NCI-H774 (cell line): ENCODE data around the gene AHCY.
"Not testable (repeated sequence)": the region's sequence is repeated elsewhere in the genome, so short reads cannot be mapped to it uniquely, and the experiment has no call there.

Experiments used
- DNase-seq: peaks from one replicate; lab custom pipeline; 2025; lab: John Stamatoyannopoulos, UW

The AHCY gene

DNA sequence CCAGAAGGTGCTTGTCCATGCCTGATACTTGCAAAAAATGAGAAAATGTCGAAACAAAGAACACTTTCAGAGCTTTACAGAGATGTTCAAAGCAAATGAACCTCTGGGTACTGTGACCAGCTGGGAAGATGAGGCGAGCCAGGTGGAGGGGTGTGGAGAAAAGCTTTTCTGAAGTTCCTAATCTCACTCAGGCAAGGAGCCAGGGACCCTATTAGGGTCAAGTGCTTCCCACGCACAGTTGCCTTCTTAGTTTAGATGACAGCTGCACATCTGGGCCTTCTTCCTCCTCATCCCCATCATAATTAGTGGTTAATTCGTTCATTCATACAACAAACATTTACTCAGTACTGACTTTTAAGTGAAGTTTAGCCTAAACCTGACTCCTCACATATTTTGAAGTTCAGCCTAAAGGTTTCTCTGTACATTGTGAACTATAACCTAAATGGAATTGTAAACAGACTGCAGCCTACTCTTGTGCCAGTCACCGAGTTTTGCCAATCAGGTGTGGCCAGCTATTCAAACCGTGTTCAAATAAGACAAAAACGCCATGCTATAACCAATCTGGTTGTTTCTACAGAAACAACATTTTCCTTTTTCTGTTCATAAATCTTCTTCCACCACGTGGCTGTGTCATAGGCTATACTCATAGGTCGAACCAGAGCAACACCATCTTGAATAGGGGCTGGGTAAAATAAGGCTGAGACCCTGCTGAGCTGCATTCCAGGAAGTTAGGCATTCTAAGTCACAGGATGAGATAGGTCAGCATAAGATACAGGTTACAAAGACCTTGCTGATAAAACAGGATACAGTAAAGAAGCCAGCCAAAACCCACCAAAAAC, 19.3 kb upstream of the AHCY start:
- no peak for DNase-seq

DNA sequence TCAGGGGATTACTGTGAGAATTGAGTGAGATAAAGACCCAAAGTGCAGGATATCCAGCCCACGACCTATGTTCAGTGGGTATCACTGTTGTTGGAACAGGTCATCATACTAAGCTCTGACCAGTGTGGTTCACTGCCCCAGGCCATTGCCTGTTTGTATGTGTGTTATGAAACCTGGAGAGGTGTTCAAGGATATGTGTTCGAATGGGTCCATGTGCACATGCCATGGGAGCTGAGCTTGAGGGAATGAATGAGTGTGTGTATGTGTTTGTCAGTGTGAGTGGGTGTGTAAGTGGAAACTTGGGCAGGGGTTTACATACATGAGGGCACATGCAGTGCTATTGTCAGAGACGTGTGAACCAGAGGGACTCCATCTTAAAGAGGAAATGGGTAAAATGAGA, 17.7 kb upstream of the AHCY start:
- no peak for DNase-seq

DNA sequence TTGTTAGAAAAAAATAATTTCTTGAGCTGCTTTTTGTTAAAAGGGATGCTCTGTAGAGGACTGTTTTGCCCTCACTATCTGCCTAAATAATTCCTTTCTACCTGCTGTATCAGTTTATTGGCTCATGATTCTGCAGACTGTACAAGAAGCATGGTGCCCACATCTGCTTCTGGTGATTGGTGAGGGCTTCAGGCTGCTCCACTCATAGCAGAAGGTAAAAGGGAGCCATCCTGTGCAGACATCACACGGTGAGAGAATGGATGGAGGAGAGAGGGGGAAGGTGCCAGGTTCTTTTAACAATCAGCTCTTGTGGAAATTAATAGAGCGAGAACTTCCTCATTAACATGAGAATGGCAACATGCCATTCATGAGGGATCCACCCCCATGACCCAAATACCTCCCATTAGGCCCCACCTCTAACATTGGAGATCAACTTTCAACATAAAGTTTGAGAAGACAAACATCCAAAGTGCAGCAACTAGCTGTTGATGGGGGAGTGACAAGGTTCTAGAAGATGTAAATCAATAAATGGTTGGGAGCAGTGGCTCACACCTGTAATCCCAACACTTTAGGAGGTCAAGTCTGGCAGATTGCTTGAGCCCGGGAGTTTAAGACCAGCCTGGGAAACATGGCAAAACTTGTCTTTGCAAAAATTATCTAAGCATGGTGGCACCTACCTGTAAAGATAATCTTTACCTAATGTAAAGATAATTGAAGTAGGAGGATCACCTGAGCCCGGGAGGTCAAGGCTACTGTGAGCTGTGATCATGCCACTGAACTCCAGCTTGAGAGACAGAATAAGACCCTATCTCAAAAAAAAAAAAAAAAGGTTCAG, 15.7 kb upstream of the AHCY start:
- DNase-seq, result no peak

DNA sequence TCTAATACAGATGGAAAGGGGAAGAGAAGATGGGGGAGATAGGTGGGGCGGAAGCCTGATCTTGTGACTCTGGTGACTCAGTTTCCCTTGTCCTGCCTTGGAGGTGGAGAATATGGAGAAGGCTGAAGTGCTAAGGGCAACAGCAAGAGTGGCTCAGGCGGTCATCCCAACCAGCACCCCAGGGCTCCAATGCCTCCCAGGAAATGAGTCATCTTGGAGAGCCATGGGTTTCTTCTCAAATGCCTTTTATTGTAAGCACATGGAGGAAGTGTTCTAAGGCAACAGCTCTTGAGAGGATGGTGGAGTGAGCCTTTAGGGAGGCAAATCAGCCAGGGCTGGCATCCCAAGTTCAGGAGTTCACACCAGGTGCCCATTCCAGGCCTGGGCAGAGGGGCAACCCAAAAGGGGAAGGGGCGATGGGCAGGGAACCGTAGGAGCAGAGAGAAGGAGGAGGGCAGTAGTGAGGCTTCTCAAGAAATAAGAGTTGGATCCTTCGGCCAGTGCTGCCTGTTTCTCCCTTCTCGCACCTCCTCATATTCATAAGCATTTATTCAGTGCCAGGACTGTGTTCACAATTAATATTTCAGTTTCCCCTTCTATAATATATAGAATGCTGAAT, 13.2 kb upstream of the AHCY start:
- no peak for DNase-seq

DNA sequence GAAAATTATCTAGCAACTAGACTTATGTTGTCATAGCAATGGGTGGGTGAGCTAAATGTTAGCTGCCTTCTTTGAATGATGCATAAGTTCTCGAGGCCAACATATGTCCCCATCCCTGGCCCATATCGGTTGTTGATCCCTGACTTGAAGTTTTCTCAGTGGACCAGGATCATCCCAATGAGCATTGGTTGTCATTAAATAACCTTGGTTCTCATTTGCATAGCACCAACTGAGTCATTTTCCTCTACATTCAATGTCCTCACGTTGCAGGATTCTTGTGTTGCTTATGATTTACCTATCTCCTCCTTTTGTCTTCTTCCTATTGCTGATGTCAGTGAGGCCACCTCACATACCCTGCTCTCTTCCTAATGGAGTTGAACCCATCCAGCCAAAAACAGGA, 12.1 kb upstream of the AHCY start:
- DNase-seq, result no peak

DNA sequence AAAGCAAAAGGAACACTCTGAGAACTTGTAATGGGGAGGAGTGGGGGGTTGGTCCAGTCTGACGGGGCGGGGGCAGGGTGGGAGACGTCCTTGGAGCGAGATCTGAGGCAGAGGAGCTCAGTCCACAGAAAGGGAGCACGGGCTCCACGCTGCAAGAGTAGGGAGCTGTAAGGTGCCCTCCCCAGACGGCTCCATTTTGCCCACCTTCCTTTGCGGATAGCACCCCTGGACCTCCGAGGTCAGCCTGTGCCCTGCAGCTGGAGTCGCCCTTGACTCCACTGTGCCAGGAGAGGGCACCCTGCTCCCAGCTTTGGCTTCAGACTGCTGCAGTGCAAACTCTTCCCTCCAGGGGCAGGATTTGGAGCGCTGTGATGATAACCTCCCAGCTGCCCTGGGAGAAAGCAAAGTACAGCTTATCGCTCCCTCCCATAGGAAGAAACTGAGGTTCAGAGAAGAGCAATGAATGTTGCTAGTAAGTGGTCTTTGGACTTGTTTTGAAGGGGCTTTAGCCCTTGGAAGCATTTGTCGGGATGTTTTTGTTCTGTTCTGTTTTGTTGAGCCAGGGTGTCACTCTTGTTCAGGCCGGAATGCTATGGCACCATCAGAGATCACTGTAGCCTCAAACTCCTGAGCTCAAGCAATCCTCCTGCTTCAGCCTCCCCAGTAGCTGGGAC, 9.5 kb upstream of the AHCY start:
- peak; percentile 84 for DNase-seq

DNA sequence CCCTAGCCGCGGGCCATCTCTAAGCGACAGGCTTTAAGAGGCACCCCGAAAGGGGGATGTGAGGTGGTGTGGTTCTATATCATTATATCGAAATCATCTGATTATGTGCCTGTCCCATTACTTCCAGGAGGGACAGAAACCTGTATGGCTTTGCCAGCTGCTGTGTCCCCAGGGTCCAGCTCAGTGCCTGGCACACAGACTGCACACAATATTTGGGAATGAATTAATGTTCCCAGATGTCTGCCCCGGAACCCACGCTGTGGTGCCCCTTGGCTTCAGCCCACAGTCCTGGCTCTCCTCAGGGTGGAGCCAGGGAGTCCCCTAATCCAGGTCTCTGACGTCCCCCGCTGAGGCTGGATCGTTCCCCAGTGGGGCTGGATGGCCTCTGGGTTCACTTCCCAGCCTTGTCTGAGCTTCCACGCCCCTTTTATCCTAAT, 8.9 kb upstream of the AHCY start:
- no peak for DNase-seq

DNA sequence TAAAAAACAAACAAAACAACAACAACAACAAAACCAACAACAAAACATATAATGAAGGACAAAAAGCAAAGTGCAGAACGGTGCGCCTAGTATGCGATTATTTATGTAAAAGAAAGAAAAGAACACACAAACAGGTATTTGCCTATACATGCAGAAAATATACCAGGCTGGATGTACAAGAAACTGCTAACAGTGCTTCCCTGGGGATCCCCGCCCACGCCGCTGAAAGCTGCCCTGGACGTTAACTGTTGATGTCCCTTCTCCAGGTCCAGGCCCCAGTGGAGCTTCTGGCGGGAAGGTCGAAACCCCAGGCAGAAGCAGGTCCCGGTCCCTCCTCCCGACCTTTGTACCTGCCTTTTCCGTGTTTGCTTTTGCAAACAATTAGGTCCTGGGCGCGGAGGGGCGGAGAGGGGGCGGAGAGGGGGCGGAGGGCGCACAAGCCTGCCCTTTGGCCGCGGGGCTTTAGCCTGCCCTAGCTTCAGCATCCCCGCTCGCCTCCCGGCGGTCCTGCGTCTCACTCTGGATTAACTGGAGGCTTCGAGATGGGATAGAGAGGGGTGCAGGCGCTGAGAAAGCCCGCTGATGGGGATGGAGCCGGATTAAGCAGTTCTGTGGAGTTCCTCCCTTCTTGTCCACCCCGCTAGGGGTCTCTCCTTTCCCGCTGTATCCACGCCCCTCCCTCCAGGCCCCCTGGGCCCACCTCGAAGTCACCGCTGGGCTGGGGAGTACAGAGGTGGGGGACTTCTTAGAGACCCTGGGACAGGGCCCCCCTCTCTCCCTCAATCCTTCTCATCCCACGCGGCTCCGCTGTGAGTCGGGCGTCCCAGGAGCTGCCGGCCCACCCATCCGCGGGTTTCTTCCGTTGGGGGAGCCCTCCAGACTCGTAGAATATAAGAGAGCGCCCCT, 8.2 kb upstream of the AHCY start:
- no peak for DNase-seq

DNA sequence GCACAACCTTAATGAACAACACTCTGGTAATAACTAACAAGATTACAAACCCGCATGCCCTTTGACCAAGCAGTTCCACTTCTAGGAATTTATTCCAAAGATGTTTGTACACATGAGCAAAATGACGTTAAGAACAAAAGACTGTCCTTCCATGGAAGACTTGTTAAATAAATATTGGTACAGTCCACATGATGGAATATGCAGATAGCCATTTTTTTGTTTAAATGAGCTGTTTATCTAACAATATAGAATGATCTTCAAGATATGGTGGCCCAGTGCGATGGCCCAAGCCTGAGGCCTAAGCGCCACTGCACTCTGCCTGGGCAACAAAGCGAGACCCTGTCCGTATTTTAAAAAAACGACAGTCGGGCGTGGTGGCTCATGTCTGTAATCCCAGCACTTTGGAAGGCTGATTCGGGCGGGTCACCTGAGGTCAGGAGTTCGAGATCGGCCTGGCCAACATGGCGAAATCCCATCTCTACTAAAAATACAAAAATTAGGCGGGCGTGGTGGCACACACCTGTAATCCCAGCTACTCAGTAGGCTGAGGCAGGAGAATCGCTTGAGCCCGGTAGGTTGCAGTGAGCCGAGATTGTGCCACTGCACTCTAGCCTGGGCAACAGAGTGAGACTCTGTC, 7.4 kb upstream of the AHCY start:
- DNase-seq, result no peak

DNA sequence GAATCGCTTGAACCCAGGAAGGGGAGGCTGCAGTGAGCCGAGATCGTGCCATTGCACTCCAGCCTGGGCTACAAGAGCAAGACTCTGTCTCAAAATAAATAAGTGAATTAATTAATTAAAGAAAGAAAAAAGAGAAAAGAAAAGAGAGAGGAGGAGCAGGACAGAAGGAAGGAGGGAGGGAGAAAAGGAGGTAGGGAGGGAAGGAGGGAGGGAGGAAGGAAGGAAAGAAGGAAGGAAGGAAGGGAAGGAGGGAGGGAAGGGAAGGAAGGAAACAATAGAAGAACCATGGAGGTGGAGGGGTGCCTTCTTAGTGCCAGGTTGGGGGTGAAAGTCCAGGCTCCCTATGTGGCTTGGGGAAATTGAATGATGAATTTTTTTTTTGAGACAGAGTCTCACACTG, 6.5 kb upstream of the AHCY start:
- DNase-seq, result no peak

DNA sequence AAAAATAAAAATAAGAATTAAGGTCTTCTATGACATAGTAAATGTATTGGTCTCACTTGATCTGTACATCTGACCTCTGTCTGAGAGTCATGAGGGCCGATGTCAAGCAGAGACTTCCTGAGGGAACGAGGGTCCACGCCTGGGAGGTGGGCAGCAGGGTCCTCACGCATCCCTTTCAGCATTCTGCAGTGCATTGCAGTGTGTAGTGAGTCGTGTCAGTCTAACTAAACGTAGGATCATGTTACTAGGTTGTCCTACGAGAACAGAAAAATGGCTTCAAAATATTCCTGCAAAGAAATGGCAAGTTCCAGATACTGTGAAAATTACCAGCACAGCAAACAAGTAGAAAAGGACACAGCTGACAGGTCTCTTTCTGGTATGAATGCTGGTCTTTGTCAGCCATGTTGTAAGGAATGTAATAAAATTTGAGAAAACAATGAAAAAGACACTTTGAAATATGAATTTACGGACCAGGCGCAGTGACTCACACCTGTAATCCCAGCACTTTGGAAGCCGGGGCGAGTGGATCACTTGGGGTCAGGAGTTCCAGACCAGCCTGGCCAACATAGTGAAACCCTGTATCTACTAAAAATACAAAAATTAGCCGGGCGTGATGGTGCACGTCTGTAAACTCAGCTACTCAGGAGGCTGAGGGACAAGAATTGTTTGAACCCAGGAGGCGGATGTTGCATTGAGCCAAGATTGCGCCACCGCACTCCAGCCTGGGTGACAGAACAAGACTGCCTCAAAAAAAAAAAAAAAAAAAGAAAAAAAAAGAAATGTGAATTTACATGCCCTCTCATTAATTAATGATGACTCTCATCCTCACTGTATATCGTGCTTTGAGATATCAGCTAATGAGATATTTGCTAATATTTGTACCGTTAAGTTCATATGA, 2.4 kb upstream of the AHCY start:
- DNase-seq, result no peak

DNA sequence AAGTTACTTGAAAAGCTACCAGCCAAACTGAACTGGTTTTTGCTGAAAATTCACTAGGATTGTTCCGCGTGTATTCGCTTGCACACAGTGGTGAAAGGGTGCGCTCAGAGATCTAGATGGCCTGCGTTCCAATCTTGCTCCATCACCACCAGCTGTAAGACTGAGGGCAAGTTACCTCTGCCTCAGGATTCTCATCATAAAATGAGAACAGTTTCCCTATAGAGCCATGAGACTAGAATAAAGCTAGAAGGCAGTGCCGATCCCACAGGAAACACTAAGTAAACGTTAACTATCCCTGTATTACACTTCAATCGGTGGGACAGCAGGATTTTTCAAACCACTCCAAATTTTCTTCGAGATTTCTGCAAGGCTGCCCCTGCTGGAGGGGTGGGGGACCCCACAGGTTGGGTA, 838 bp downstream of the AHCY start:
- no peak for DNase-seq

DNA sequence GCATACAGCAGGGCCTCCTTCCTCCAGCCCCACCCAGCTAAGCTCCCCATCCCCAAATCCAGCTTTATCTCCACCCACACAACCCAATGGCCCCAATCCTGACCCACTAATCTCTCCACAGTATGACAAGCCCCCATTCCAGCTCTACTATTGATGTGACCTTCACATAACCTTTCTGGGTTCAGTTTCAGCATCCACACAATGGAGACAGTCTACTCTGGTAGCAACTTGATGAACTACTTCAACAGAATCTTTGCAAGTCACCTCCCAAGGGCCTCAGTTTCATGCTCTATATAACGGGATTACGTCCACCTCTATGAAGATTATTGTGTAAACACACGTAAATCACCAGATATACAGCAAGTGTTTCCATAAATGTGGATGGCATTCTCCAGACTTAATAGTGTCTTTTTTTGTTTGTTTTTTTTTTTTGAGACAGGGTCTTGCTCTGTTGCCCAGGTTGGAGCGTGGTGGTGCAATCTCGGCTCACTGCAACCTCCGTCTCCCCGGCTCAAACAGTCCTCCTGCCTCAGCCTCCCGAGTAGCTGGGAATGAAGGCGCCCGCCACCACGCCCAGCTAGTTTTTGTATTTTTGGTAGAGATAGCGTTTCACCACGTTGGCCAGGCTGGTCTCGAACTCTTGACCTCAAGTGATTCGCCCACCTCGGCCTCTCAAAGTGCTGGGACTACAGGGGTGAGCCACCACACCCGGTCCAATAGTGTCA, 1.4 kb downstream of the AHCY start:
- DNase-seq, result no peak

DNA sequence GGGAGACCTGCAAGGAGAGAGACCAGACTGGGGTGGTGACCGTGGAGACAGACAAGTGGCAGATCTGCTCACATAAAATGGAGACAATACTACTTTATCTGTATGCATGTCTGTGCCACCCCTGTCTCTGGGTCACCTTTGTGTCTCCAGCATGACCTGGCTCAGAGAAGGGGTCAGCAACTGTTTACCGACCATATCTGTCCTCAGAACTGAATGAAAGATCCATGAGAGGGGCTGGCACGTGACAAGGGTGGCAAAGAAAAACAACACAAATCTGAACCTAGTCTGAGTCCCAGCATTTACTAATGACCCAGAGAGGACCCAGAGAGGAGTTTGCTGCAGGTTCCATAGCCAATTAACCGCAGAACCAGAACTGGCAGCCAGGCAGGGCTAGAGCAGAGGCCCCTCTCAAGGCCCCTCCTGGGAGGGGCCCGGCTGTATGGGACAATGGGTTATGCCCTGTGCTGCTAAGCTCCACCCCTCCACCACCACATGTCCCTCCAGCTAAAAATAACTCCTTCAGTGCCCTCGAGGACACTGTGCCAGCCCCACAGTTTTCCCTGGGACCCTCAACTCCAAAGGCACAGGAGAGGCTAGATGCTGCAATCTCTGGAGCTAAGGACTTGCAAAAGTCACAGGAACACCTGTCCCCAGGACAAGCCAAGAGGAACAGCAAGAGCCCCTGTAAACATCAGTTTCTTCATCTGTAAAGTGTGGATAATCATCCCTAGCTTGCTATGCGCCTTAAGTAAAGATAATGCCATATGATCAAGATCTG, 2.2 kb downstream of the AHCY start:
- no peak for DNase-seq

DNA sequence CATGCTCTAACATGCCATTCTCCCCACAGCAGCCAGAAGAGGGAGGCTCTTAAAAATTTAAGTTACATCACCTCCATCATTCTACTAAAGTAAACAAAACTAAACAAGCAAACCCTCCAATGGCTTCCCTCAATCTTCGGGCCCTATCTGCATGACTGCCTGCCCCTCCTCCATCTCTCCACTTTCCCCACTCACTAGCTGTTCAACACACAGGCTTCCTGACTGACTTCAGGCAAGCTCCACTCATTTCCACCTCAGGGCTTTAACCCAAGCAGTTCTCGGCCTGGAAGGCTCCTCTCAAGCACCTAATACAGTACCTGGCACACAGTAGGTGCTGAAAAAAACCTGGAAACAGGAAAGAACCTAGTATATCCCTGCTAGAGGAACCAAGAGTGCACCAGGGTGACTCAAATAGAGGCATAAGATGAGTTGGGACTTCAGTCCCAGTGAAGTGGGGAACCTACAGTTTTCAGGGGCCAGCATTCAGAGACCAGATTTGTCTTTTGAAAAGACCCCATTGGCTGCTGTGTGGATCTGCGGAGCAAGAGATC, 2.8 kb downstream of the AHCY start:
- DNase-seq, result peak; percentile 7

DNA sequence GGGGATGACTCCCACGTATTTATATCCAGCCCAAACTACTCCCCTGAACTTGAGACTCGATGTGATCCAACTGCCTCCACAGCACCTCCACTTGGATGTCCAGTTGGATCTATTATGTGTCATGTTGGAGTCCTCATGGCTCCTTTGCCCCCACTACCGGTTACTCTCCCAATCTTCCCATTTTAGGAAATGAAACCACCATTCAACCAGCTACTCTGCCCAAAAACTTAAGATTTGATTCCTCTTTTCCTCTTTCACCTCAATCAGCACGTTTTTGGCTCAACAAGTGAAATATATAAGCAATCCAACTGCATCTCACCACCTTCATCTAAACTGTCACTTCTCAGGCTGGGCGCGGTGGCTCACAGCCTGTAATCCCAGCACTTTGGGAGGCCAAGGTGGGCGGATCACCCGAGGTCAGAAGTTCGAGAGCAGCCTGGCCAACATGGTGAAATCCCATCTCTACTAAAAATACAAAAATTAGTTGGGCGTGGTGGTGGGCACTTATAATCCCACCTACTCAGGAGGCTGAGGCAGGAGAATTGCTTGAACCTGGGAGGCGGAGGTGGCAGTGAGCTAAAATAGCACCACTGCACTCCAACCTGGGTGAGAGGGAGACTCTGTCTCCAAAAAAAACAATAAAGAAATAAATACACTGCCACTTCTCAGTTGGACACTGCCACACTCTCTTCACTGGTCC, 3.4 kb downstream of the AHCY start:
- DNase-seq, result no peak

DNA sequence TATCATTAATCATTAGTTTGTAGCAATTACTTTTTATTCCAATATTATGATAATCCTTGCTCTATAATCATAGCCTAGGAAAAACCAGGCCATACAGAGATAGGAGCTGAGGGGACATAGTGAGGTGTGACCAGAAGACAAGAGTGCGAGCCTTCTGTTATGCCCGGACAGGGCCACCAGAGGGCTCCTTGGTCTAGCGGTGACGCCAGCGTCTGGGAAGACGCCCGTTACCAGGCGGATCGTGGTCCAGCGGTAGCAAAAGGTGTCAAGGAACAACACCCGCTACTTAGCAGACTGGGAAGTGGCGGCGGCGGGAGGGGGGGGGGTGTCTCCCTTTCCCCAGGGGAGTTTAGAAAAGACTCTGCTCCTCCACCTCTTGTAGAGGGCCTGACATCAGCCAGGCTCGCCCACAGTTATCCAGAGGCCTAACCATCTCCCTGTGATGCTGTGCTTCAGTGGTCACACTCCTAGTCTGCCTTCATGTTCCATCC, 4.8 kb downstream of the AHCY start:
- DNase-seq, result not testable (repeated sequence)
